H1 (cell line): ENCODE results near the gene GAMT. TPM values are rescaled to one million over a fixed set of nuclear protein-coding genes. Genes with fewer than 3 reads are reported as not detected.

Source experiments
- CTCF ChIA-PET: fragments of 300-600 bp; sonication (Branson Sonifier 250); formaldehyde crosslinking; loops from one replicate; lab custom pipeline; 2021; ENCODE audit not compliant: partially characterized antibody; lab: Charles Lee
- POLR2A ChIA-PET: fragments of 300-600 bp; sonication (Branson Sonifier 250); formaldehyde crosslinking; loops from one replicate; lab custom pipeline; 2021; ENCODE audit warnings: inconsistent platforms; ENCODE audit not compliant: partially characterized antibody; lab: Charles Lee
- DNase-seq, 2 experiments: peaks; one replicate each; pipeline versions ENCODE4 v3.0.0 to v3.0.0-alpha.2; 2010 to 2022; ENCODE audit warnings: low spot score in 2 of 2, low read depth in 1 of 2, mixed read lengths in 1 of 2
- FAIRE-seq: peaks from 2 replicates; lab custom pipeline; 2011; peaks lifted over from hg19 to GRCh38; lab: Jason Lieb, UNC
- H2AFZ ChIP-seq: 2 replicates; pipeline ENCODE4 v1.8.1; 2012; ENCODE audit warnings: low read length, inconsistent platforms
- H2AK5ac ChIP-seq: 2 replicates; pipeline ENCODE4 v1.6.1; 2013; ENCODE audit warnings: low read depth, low read length
- H2BK120ac ChIP-seq: replicated peaks from 2 replicates; pipeline ENCODE3; 2013; ENCODE audit warnings: low read depth, low read length, inconsistent platforms
- H2BK12ac ChIP-seq: 2 replicates; pipeline ENCODE4 v1.6.1; 2013; ENCODE audit warnings: low read depth, low read length
- H2BK15ac ChIP-seq: 2 replicates; pipeline ENCODE4 v1.6.1; 2013; ENCODE audit warnings: low read length
- H2BK20ac ChIP-seq: 2 replicates; pipeline ENCODE4 v1.6.1; 2013; ENCODE audit warnings: low read length
- H2BK5ac ChIP-seq: 2 replicates; pipeline ENCODE4 v1.6.1; 2013; ENCODE audit warnings: low read depth, low read length
- H3K14ac ChIP-seq: 2 replicates; pipeline ENCODE4 v1.6.1; 2013; ENCODE audit warnings: inconsistent platforms; ENCODE audit not compliant: insufficient read length
- H3K18ac ChIP-seq: 2 replicates; pipeline ENCODE4 v1.6.1; 2013; ENCODE audit warnings: low read length; ENCODE audit errors: extremely low read depth
- H3K23ac ChIP-seq: 2 replicates; pipeline ENCODE4 v1.6.1; 2013; ENCODE audit warnings: inconsistent platforms; ENCODE audit not compliant: insufficient read length
- H3K23me2 ChIP-seq: 2 replicates; pipeline ENCODE4 v1.6.1; 2013; ENCODE audit warnings: low read depth, low read length
- H3K27ac ChIP-seq: 2 replicates; pipeline ENCODE4 v1.6.1; 2011; ENCODE audit warnings: low read depth, low read length, inconsistent platforms
- H3K27me3 ChIP-seq, 4 experiments: replicated peaks in 1 of 4; 1 replicate in 1 of 4; 2 replicates in 3 of 4; pipeline versions ENCODE4 v1.6.1 to v1.8.1; 2011 to 2013; ENCODE audit warnings: low read length in 3 of 4, mild to moderate bottlenecking in 3 of 4, inconsistent platforms in 2 of 4, mixed read lengths in 2 of 4, moderate library complexity in 1 of 4; ENCODE audit not compliant: control insufficient read depth in 3 of 4, insufficient read depth in 3 of 4; ENCODE audit errors: extremely low read depth in 1 of 4
- H3K36me3 ChIP-seq, 4 experiments: 2 replicates each; pipeline versions ENCODE4 v1.6.1 to v1.8.1; 2011 to 2013; ENCODE audit warnings: mild to moderate bottlenecking in 4 of 4, low read length in 3 of 4, moderate library complexity in 2 of 4, control low read depth in 1 of 4, inconsistent platforms in 1 of 4; ENCODE audit not compliant: insufficient read depth in 4 of 4, control insufficient read depth in 2 of 4
- H3K4ac ChIP-seq: replicated peaks from 2 replicates; pipeline ENCODE3; 2013; ENCODE audit warnings: low read length, low read depth, mixed read lengths, inconsistent platforms; ENCODE audit not compliant: insufficient read length
- H3K4me1 ChIP-seq, 4 experiments: replicated peaks in 1 of 4; 1 replicate in 1 of 4; 2 replicates in 3 of 4; pipeline versions ENCODE4 v1.6.1 to v1.8.1; 2011 to 2013; ENCODE audit warnings: low read length in 3 of 4, inconsistent platforms in 2 of 4, mixed read lengths in 1 of 4; ENCODE audit not compliant: insufficient read depth in 4 of 4, control insufficient read depth in 3 of 4
- H3K4me2 ChIP-seq, 2 experiments: 2 replicates each; pipeline versions ENCODE4 v1.6.1 to v1.8.1; 2011 to 2013; ENCODE audit warnings: low read depth in 2 of 2, low read length in 2 of 2, control low read depth in 1 of 2, inconsistent platforms in 1 of 2, mild to moderate bottlenecking in 1 of 2; ENCODE audit not compliant: insufficient read depth in 1 of 2
- H3K4me3 ChIP-seq, 4 experiments: fragments of 200-600, 300-600 bp in 1 of 4; sonication (generic), shearing (Covaris generic), sonication (Bioruptor Twin) in 1 of 4; 2 replicates each; pipeline versions ENCODE4 v1.5.1 to v1.8.1; 2011 to 2016; ENCODE audit warnings: low read length in 4 of 4, low read depth in 3 of 4, control low read depth in 2 of 4, inconsistent platforms in 2 of 4, mild to moderate bottlenecking in 2 of 4, mixed read lengths in 1 of 4, moderate library complexity in 1 of 4; ENCODE audit not compliant: insufficient read depth in 2 of 4; ENCODE audit errors: extremely low read depth in 1 of 4
- H3K56ac ChIP-seq: replicated peaks from 2 replicates; pipeline ENCODE3; 2013; ENCODE audit warnings: low read depth, mild to moderate bottlenecking, mixed read lengths, low read length, inconsistent platforms; ENCODE audit not compliant: insufficient read length
- H3K79me1 ChIP-seq: 2 replicates; pipeline ENCODE4 v1.6.1; 2013; ENCODE audit warnings: low read depth, low read length, control low read depth
- H3K79me2 ChIP-seq, 2 experiments: 2 replicates each; pipeline versions ENCODE4 v1.6.1 to v1.8.1; 2012 to 2013; ENCODE audit warnings: low read length in 2 of 2, mild to moderate bottlenecking in 2 of 2, inconsistent platforms in 1 of 2; ENCODE audit not compliant: insufficient read depth in 2 of 2, control insufficient read depth in 1 of 2
- H3K9ac ChIP-seq, 4 experiments: replicated peaks in 1 of 4; 1 replicate in 1 of 4; 2 replicates in 3 of 4; pipeline versions ENCODE4 v1.6.1 to v1.8.1; 2011 to 2013; ENCODE audit warnings: low read depth in 3 of 4, low read length in 3 of 4, control low read depth in 2 of 4, mild to moderate bottlenecking in 2 of 4, moderate library complexity in 2 of 4, inconsistent platforms in 1 of 4; ENCODE audit errors: extremely low read depth in 1 of 4
- H3K9me3 ChIP-seq, 2 experiments: 2 replicates each; pipeline versions ENCODE4 v1.6.1 to v1.8.1; 2012 to 2013; ENCODE audit warnings: mild to moderate bottlenecking in 2 of 2, moderate library complexity in 2 of 2, control low read depth in 1 of 2, inconsistent platforms in 1 of 2, low read depth in 1 of 2, low read length in 1 of 2, mixed read lengths in 1 of 2; ENCODE audit not compliant: insufficient read depth in 2 of 2
- H4K20me1 ChIP-seq, 2 experiments: replicated peaks in 1 of 2; 2 replicates each; pipeline versions ENCODE3 to v1.8.1; 2011 to 2013; ENCODE audit warnings: inconsistent platforms in 2 of 2, low read length in 2 of 2, mild to moderate bottlenecking in 1 of 2; ENCODE audit not compliant: insufficient read depth in 2 of 2, control insufficient read depth in 1 of 2
- H4K5ac ChIP-seq: 2 replicates; pipeline ENCODE4 v1.6.1; 2013; ENCODE audit warnings: low read length, low read depth, mixed read lengths, inconsistent platforms; ENCODE audit not compliant: insufficient read length
- H4K8ac ChIP-seq: 2 replicates; pipeline ENCODE4 v1.8.0; 2013; ENCODE audit warnings: mild to moderate bottlenecking, moderate library complexity, low read length, inconsistent platforms; ENCODE audit not compliant: insufficient read depth; ENCODE audit errors: extremely low read depth
- H4K91ac ChIP-seq: replicated peaks from 2 replicates; pipeline ENCODE3; 2013; ENCODE audit warnings: low read length, mixed read lengths, inconsistent platforms; ENCODE audit not compliant: insufficient read length
- BCL11A ChIP-seq, 2 experiments: IDR thresholded peaks; one replicate each; pipeline ENCODE4 v1.6.1; 2011; ENCODE audit warnings: low read depth in 2 of 2, low read length in 2 of 2, mild to moderate bottlenecking in 2 of 2
- BRCA1 ChIP-seq: IDR thresholded peaks from 2 replicates; pipeline ENCODE4 v1.6.1; 2012; ENCODE audit warnings: low read depth, low read length, improper control_type of control experiment
- E2F6 ChIP-seq: IDR thresholded peaks from 2 replicates; pipeline ENCODE4 v1.6.1; 2012; ENCODE audit warnings: inconsistent platforms
- EZH2 ChIP-seq: fragments of 200-600 bp; sonication (generic); IDR thresholded peaks from 2 replicates; pipeline ENCODE4 v1.7.1; 2012; ENCODE audit warnings: low read depth, mild to moderate bottlenecking, moderate library complexity, low read length, inconsistent platforms; ENCODE audit not compliant: severe bottlenecking
- JUN ChIP-seq: IDR thresholded peaks from 2 replicates; pipeline ENCODE4 v1.6.1; 2011; ENCODE audit warnings: low read depth, mild to moderate bottlenecking, improper control_type of control experiment, low read length
- JUND ChIP-seq: IDR thresholded peaks from 2 replicates; pipeline ENCODE4 v1.6.1; 2011; ENCODE audit warnings: mild to moderate bottlenecking, improper control_type of control experiment, low read length
- MAX ChIP-seq: IDR thresholded peaks from 2 replicates; pipeline ENCODE4 v1.6.1; 2012; ENCODE audit warnings: inconsistent platforms
- NRF1 ChIP-seq: IDR thresholded peaks from 2 replicates; pipeline ENCODE4 v1.6.1; 2011; ENCODE audit warnings: mild to moderate bottlenecking, low read depth, low read length, improper control_type of control experiment
- POU5F1 ChIP-seq: IDR thresholded peaks from 2 replicates; pipeline ENCODE4 v1.6.1; 2011; ENCODE audit warnings: low read depth, mild to moderate bottlenecking, low read length, moderate library complexity
- TBP ChIP-seq: IDR thresholded peaks from 2 replicates; pipeline ENCODE4 v1.6.1; 2011; ENCODE audit warnings: low read depth, low read length, improper control_type of control experiment
- WGBS, 2 experiments: shearing (Covaris generic) in 1 of 2; methylation state at CpG; one replicate each; pipeline versions ENCODE4 v1.1.6 to v1.1.7; 2013 to 2015; ENCODE audit warnings: low lambda C conversion rate in 2 of 2, mixed read lengths in 2 of 2, inconsistent platforms in 1 of 2, low coverage in 1 of 2, missing lambda C conversion rate in 1 of 2; ENCODE audit not compliant: insufficient replicate concordance in 2 of 2, insufficient coverage in 1 of 2, insufficient read length in 1 of 2; ENCODE audit errors: extremely low coverage in 1 of 2, missing lambda C conversion rate in 1 of 2; 5-methylcytosine and 5-hydroxymethylcytosine counted together
- polyA plus RNA-seq, 7 experiments: library from polyadenylated mRNA; depleted of rRNA in 3 of 7; stranded (reverse) in 5 of 7; unstranded in 2 of 7; fragments of >200 nt in 5 of 7; fragments of 200-250 nt in 2 of 7; gene quantifications; 1 replicate in 5 of 7; 2 replicates in 1 of 7; 4 replicates in 1 of 7; pipeline versions ENCODE4 v1.2.1 to v1.2.3, GENCODE V29; 2011 to 2013; ENCODE audit warnings: missing spikeins in 2 of 7, mixed read lengths in 2 of 7
- total RNA-seq: library from RNA; stranded (reverse); fragmentation: NEBNext Ultra II Directional; extraction: Animal tissue kit (Norgen Biotek cat#: 25700); gene quantifications from 2 replicates; pipeline ENCODE4 v1.2.1, GENCODE V29; 2021

Gene GAMT
- total and polyA plus RNA-seq, 2 of the 8 experiments (the other 6 are each of a cell fraction or from before 2014, with no cell fraction given), result 17.2 to 35.6 TPM

GRCh38 chr19:1362387-1363257 is 38.7 kb downstream of the GAMT start:
- Histone ChIP-seq H3K36me3 (peaks cover 19 to 77% (median 42%) of the 10 kb centered on the region in 4 experiments), H3K23ac (no peak overlapping the region), H2BK120ac (no peak overlapping the region), H3K4me1 (peaks cover 2 to 9% (median 5%) of the 10 kb centered on the region in 4 experiments; a peak in 5 of 7 replicates), H3K56ac (no peak overlapping the region), H4K8ac (no peak overlapping the region), H3K79me2 (peaks cover 0 to 11% of the 10 kb centered on the region in 2 experiments; a peak in 1 of 4 replicates), H3K9me3 (no peaks in the 10 kb centered on the region), H3K4ac (no peak overlapping the region), H2BK15ac (no peak overlapping the region), H4K20me1 (peaks cover 0 to 20% of the 10 kb centered on the region in 2 experiments), H4K5ac (no peak overlapping the region), H3K4me3 (no peak overlapping the region), H4K91ac (no peak overlapping the region), H2BK12ac (no peak overlapping the region), H2AK5ac (no peak overlapping the region), H3K9ac (no peak overlapping the region), H2AFZ (no peak overlapping the region), H3K27ac (no peak overlapping the region), H3K18ac (no peak overlapping the region), H3K14ac (no peak overlapping the region), H3K4me2 (no peak overlapping the region), H3K79me1 (peaks cover 4% of the 10 kb centered on the region; the same call in 1 of the 2 replicates), H2BK5ac (no peak overlapping the region), H3K23me2 (no peaks in the 10 kb centered on the region), H2BK20ac (no peak overlapping the region), H3K27me3 (no peaks in the 10 kb centered on the region)
- FAIRE-seq, result no peak
- POLR2A ChIA-PET, result no interaction called here
- CTCF ChIA-PET, result interaction anchor here (1.3 kb wide), 1 partner anchor 30 kb away, joined by 4 read pairs; no protein-coding TSS in a partner anchor
- WGBS, 2 experiments, result 94% methylated on average over 41 of the region's 42 CpGs; no CpG with 5 or more reads in 1 of the 2 experiments
- DNase-seq, result no peak
- no peak for TF ChIP-seq BCL11A (IDR thresholded peaks at IDR 0.05; ENCODE audit: low read depth in 2 of 2, low read length in 2 of 2)
- no peak for TF ChIP-seq JUN
- no peak for TF ChIP-seq NRF1
- TF ChIP-seq POU5F1, result no peak
- no peak for TF ChIP-seq E2F6
- TF ChIP-seq MAX, result no peak
- no peak for TF ChIP-seq EZH2
- no peak for TF ChIP-seq TBP
- no peak for TF ChIP-seq JUND
- no peak for TF ChIP-seq BRCA1
